Effector memory CD8-positive, alpha-beta T cell (primary cell): ENCODE data around the gene ZNF212.
"Not testable (repeated sequence)": the region's sequence is repeated elsewhere in the genome, so short reads cannot be mapped to it uniquely, and the experiment has no call there.

Experiments
- ATAC-seq: fragments of 150-1000 bp; cut with Tn5 transposase; replicated peaks from 2 replicates; pipeline ENCODE4 v1.10.0; 2021; ENCODE audit warnings: mild to moderate bottlenecking, moderate library complexity
- DNase-seq, 3 experiments: peaks; one replicate each; pipeline ENCODE4 v3.0.0; 2021
- H3K27ac Mint-ChIP-seq, 2 donors: one replicate each; pipeline ENCODE4 v1.8.0; 2022; ENCODE audit warnings: mild to moderate bottlenecking in 2 of 2, mixed read lengths in 2 of 2, moderate library complexity in 2 of 2
- H3K27me3 Mint-ChIP-seq, 2 donors: one replicate each; pipeline ENCODE4 v1.8.0; 2022; ENCODE audit warnings: mixed read lengths in 2 of 2
- H3K36me3 Mint-ChIP-seq: one replicate; pipeline ENCODE4 v1.8.0; 2022; ENCODE audit warnings: mild to moderate bottlenecking, moderate library complexity, mixed read lengths; ENCODE audit not compliant: insufficient read depth
- H3K4me1 Mint-ChIP-seq, 2 donors: one replicate each; pipeline ENCODE4 v1.8.0; 2022; ENCODE audit warnings: low read depth in 2 of 2, mixed read lengths in 2 of 2
- H3K4me3 Mint-ChIP-seq, 2 donors: one replicate each; pipeline ENCODE4 v1.8.0; 2022; ENCODE audit warnings: mild to moderate bottlenecking in 2 of 2, mixed read lengths in 2 of 2, moderate library complexity in 2 of 2
- H3K9me3 Mint-ChIP-seq, 2 donors: one replicate each; pipeline ENCODE4 v1.8.0; 2022; ENCODE audit warnings: mixed read lengths in 2 of 2

ZNF212 gene

DNA sequence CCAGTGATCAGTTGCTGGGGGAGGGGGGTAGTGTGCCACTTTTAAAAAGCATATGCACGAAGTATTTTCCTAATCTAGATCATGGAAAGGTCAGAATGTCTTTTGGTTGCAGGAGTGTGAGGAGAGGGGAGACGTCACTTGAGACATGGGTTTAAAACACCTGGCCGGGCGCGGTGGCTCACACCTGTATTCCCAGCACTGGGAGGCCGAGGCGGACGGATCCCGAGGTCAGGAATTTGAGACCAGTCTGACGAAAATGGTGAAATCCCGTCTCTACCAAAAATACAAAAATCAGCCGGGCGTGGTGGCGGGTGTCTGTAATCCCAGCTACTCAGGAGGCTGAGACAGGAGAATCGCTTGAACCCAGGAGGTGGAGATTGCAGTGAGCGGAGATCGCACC, 13.1 kb upstream of the ZNF212 start:
- not testable (repeated sequence) for DNase-seq, H3K27me3 Mint-ChIP-seq, H3K36me3 Mint-ChIP-seq, H3K9me3 Mint-ChIP-seq, H3K4me3 Mint-ChIP-seq, H3K4me1 Mint-ChIP-seq, ATAC-seq
- H3K27ac Mint-ChIP-seq = peak overlapping the region in 1 of 2 donors; percentile 50

DNA sequence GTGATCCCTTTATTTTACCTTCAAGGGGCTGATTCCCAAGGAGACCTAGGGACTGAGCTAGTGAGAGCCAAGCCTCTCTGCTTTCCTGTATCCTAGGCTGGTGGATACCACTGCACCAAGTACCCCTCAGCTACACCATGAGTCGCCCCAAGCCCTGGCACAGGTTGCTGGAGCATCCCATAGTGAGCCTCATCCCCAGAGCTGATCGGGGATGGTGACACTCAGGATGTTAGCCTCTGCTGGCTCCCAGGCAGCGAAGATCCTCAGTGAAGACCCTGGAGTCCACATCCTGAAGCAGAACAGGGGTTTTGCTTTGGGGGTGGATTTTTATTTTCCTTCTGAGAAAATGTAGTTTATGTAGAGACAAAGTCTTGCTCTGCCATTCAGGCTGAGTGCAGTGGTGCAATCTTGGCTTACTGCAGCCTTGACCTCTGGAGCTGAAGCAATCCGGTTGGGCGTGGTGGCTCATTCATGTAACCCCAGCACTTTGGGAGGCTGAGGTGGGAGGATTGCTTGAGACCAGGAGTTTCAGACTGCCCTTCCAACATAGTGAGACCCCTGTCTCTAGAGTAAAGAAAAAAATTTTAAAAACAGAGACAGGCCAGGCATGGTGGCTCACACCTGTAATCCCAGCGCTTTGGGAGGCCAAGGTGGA, 12.5 kb upstream of the ZNF212 start:
- peaks cover 3% of the 10 kb centered on the region for H3K36me3 Mint-ChIP-seq
- H3K4me3 Mint-ChIP-seq = no peak overlapping the region
- no peaks in the 10 kb centered on the region for H3K27me3 Mint-ChIP-seq
- H3K9me3 Mint-ChIP-seq = no peaks in the 10 kb centered on the region
- no peaks in the 10 kb centered on the region for H3K4me1 Mint-ChIP-seq
- DNase-seq = no peak
- no peak overlapping the region for H3K27ac Mint-ChIP-seq
- no peak for ATAC-seq

DNA sequence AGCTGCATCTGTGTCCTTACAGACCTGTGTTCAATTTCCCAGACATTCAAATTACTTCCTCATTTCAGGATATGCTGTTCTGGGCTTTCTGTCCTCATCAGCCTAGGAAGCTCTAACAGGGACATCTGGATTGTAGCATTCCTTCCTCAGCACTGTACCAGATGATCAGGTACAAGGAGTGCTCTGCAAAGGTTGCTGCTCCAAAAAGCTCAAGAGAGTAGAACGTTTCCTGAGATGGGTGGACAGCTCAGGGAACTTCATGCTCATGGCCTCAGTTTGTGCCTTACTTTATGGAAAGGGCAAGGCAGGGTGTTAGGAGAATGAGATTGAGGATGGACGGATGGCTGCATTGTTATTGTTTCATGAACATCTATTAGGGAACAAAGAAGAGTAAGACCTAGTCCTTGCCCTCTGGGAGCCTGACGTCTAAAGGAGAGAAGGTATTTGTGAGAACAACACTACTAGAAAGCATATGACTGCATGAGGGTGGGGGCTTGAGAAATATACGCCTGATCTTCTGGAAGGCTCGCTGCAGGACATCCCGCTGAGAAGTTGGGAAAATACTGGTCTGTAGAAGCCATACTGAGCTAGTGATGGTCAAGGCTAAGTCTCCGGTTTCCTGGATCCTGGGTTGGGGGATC, 10.5 kb upstream of the ZNF212 start:
- H3K36me3 Mint-ChIP-seq = no peaks in the 10 kb centered on the region
- no peak for DNase-seq
- peaks cover 12 to 14% of the 10 kb centered on the region in 2 donors for H3K27me3 Mint-ChIP-seq
- H3K4me1 Mint-ChIP-seq = no peaks in the 10 kb centered on the region
- H3K27ac Mint-ChIP-seq = no peak overlapping the region
- no peak overlapping the region for H3K4me3 Mint-ChIP-seq
- ATAC-seq = no peak
- H3K9me3 Mint-ChIP-seq = no peaks in the 10 kb centered on the region

DNA sequence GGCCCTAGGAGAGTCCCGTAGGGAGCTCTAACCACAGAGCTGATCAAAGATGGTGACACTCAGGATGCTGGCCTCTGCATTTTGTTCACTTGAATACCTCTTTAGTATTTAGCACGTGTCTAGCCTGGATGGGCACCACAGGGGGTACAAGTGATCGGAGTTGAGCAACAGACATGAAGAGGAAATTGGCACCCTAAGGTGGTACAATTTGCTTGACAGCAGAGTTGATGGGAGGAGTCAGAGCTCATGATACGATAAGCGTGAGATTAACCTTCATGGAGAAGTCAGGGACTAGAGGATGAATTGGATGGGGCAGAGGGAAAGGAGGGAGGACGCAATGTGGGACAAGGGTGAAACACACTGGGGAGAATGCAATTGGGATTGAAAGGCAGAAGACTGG, 9.9 kb upstream of the ZNF212 start:
- H3K27ac Mint-ChIP-seq = no peak overlapping the region
- H3K27me3 Mint-ChIP-seq = peaks cover 15 to 19% of the 10 kb centered on the region in 2 donors
- DNase-seq = no peak
- H3K4me1 Mint-ChIP-seq = no peaks in the 10 kb centered on the region
- H3K36me3 Mint-ChIP-seq = no peaks in the 10 kb centered on the region
- H3K4me3 Mint-ChIP-seq = no peak overlapping the region
- no peaks in the 10 kb centered on the region for H3K9me3 Mint-ChIP-seq
- no peak for ATAC-seq

DNA sequence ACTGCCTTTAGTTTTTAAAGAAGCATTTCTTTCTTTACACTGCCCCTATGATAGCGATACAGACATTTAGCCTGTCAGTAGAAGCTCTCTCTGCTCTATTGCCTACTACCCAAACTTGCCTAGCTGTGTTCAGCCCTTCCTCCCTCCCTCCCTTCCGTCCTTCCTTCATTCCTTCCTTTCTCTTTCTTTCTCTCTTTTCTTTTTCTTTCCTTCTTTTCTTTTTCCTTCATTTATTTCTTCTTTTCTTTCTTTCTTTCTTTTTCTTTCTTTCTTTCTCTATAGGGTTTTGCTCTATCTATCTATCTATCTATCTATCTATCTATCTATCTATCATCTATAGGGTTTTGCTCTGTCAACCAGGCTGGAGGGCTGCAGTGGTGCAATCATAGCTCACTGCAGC, 7.1 kb upstream of the ZNF212 start:
- no peak for DNase-seq
- no peak for ATAC-seq
- H3K36me3 Mint-ChIP-seq = no peaks in the 10 kb centered on the region
- no peaks in the 10 kb centered on the region for H3K9me3 Mint-ChIP-seq
- no peak overlapping the region for H3K4me3 Mint-ChIP-seq
- H3K27me3 Mint-ChIP-seq = peaks cover 15 to 27% of the 10 kb centered on the region in 2 donors
- no peaks in the 10 kb centered on the region for H3K4me1 Mint-ChIP-seq
- H3K27ac Mint-ChIP-seq = no peak overlapping the region

DNA sequence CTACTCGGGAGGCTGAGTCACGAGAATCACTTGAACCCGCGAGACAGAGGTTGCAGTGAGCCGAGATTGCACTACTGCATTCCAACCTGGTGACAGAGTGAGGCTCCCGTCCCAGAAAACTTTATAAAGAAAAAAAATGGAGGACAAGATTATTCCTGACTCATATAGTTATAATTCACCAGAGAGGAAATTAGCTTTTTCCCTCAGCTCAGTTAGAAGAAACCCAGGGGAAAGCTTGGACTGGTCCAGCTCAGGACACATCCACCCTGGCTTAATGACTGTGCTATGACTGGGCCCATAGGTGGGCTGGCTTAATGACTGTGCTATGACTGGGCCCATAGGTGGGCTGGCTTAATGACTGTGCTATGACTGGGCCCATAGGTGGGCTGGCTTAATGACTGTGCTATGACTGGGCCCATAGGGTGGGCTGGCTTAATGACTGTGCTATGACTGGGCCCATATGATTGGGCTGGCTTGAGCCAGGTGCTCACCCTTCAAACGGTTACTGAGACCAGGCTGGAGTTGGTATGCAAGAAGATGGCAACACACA, 5.7 kb upstream of the ZNF212 start:
- not testable (repeated sequence) for ATAC-seq, H3K27ac Mint-ChIP-seq, H3K36me3 Mint-ChIP-seq, H3K4me1 Mint-ChIP-seq, H3K9me3 Mint-ChIP-seq, H3K4me3 Mint-ChIP-seq, DNase-seq
- peaks cover 15 to 27% of the 10 kb centered on the region in 2 donors for H3K27me3 Mint-ChIP-seq

DNA sequence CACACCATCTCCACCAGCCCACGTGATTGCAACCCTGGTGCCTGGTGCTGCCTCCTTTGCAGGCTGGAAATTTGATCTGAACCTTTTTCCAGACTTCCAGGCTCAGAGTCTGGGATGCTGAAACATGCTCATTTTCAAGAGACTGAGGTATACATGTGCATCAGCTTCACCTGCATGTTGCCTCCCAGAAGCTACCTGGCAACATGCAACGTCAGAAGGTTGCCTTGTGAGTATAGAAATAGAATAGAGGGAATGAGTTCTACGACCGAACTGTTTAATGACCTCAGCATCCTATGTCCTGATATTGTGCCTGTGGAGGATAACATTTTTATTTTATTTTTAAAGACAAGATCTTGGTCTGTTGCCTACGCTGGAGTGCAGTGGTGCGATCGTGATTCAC, 1.9 kb upstream of the ZNF212 start:
- peaks cover 12 to 26% of the 10 kb centered on the region in 2 donors for H3K27me3 Mint-ChIP-seq
- peaks cover 16 to 22% of the 10 kb centered on the region in 2 donors for H3K4me1 Mint-ChIP-seq
- H3K27ac Mint-ChIP-seq = no peak overlapping the region
- H3K9me3 Mint-ChIP-seq = no peaks in the 10 kb centered on the region
- DNase-seq (no peak), ATAC-seq (no peak)
- H3K36me3 Mint-ChIP-seq = no peaks in the 10 kb centered on the region
- H3K4me3 Mint-ChIP-seq = no peak overlapping the region

DNA sequence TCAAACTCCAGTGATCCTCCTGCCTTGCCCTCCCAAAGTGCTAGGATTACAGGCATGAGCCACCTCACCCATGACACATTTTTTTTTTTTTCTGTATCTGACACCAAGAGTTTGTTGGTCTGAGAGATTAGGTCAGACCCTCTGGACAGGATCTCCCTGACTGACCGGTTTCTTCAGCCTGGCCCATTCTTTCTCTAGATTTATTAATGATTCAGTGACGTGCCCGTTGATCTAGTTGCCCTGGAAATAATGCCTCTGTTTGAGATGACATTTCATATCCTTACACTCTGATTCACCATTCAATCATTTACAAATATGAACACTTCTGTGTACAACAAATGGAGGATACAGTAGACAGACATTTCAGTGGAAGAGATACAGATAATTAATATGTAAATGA, 1.4 kb upstream of the ZNF212 start:
- H3K9me3 Mint-ChIP-seq = no peaks in the 10 kb centered on the region
- no peak for DNase-seq
- peak overlapping the region; percentile 90 for H3K4me3 Mint-ChIP-seq
- H3K27ac Mint-ChIP-seq = peak overlapping the region in 1 of 2 donors; percentile 94
- no peaks in the 10 kb centered on the region for H3K36me3 Mint-ChIP-seq
- H3K4me1 Mint-ChIP-seq = peaks cover 16 to 28% of the 10 kb centered on the region in 2 donors
- H3K27me3 Mint-ChIP-seq = peaks cover 6 to 20% of the 10 kb centered on the region in 2 donors
- ATAC-seq = no peak

DNA sequence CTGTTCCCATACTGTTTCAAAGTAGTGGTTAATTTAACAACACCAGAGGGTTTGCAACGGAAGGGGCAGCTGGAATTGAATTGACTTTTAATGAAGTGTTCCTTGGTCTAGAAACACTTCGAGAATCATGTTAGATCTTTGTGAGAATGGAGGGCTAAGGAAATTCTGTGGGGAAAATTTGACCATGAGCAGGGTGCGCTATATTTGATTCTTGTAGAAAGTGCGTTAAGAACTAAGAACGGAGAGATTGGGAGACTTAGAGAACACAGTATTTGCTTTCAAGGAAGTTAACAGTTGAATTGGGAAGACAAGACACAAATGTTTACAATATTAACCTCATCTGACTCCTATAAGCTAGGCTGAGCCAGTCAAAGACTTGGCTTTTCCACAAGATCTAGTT, 1.2 kb downstream of the ZNF212 start:
- no peak for ATAC-seq
- Mint-ChIP-seq H3K27ac (peak overlapping the region; percentile 89 to 94), H3K9me3 (no peaks in the 10 kb centered on the region), H3K4me3 (peak overlapping the region; percentile 90), H3K4me1 (peaks cover 25 to 35% of the 10 kb centered on the region in 2 donors), H3K36me3 (no peaks in the 10 kb centered on the region), H3K27me3 (peaks cover 0 to 8% of the 10 kb centered on the region in 2 donors)
- no peak for DNase-seq

DNA sequence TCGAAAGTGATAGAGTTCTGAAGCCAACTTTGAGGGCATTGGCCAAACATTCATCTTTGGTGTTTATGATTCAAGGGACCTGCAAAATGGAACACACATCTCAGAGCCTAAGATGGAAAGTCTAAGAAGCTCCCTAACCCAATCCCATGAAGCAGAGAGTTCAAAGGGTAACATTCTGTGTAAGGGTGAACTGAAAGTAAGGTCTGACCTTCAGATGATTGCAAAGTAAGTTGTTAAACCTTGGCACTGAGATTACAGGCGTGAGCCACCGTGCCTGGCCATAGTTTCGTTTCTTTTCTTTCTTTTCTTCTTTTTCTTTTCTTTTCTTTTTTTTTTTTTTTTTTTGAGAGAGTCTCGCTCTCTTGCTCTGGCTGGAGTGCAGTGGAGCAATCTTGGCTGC, 2.2 kb downstream of the ZNF212 start:
- H3K4me1 Mint-ChIP-seq = peaks cover 29 to 40% of the 10 kb centered on the region in 2 donors
- no peaks in the 10 kb centered on the region for H3K9me3 Mint-ChIP-seq
- no peak overlapping the region for H3K27ac Mint-ChIP-seq
- H3K36me3 Mint-ChIP-seq = no peaks in the 10 kb centered on the region
- ATAC-seq (no peak), DNase-seq (no peak)
- peak overlapping the region; percentile 40 to 90 for H3K4me3 Mint-ChIP-seq
- peaks cover 0 to 2% of the 10 kb centered on the region in 2 donors for H3K27me3 Mint-ChIP-seq

DNA sequence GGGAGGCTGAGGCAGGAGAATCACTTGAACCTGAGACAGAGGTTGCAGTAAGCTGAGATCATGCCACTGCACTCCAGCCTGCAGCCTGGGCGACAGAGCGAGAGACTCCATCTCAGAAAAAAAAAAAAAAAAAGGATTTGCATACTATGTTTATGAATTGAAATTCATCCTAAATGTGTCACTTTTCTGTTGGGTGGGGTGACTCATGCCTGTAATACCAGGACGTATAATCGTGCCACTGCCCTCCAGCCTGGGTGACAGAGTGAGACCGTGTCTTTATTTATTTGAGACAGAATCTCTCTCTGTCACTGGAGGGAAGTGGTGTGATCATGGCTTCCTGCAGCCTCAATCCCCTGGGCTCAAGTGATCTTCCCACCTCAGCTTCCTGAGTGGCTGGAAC, 5.8 kb downstream of the ZNF212 start:
- peaks cover 31 to 38% of the 10 kb centered on the region in 2 donors for H3K4me1 Mint-ChIP-seq
- H3K27me3 Mint-ChIP-seq = no peaks in the 10 kb centered on the region
- peak overlapping the region; percentile 22 to 46 for H3K27ac Mint-ChIP-seq
- no peak for ATAC-seq
- no peaks in the 10 kb centered on the region for H3K9me3 Mint-ChIP-seq
- H3K4me3 Mint-ChIP-seq = no peak overlapping the region
- no peak for DNase-seq
- peaks cover 8% of the 10 kb centered on the region for H3K36me3 Mint-ChIP-seq

DNA sequence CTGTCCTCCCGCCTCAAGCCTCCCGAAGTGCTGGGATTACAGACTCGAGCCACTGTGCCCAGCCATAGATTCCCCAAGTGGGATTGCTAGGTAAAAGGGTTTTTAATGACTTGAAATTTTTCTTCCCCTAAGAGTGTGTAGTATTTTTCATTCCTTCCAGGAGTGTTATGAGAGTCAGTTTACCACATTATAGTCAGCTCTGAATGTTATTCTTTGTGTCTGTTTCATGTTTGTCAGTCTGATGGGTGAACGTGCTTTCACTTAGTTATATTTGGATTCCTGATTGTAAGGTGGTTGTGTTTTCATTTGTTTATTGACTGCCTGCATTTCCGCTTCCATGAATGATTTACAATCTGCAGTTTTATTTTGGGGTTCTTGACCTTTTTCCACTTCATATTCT, 6.3 kb downstream of the ZNF212 start:
- Mint-ChIP-seq H3K27me3 (no peaks in the 10 kb centered on the region), H3K4me3 (no peak overlapping the region), H3K36me3 (peaks cover 13% of the 10 kb centered on the region), H3K9me3 (no peaks in the 10 kb centered on the region), H3K27ac (peak overlapping the region; percentile 22 to 46), H3K4me1 (peaks cover 27 to 33% of the 10 kb centered on the region in 2 donors)
- DNase-seq = no peak
- ATAC-seq = no peak

DNA sequence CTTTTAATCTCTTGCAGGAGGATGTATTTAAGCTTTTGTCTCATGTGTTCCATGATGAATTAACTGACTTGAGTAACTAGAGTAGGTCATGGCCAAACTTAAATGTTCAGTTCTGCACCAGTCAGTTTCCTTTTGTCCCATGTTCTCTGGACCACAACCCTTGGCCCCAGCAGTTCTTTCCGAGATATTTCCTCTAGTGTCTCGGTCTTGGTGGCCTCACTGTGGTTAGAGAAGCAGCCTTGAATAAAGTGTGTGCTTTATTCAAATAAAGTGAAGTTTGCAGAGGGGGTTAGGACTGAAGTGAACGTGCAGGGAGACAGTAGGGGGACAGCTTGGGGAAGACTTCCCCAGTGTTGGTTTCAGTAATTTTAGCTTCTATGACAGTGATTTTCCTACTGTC, 9.3 kb downstream of the ZNF212 start:
- no peak overlapping the region for H3K4me3 Mint-ChIP-seq
- DNase-seq (no peak), ATAC-seq (no peak)
- H3K36me3 Mint-ChIP-seq = peaks cover 30% of the 10 kb centered on the region
- H3K4me1 Mint-ChIP-seq = peaks cover 24 to 25% of the 10 kb centered on the region in 2 donors
- H3K27ac Mint-ChIP-seq = peak overlapping the region; percentile 53 to 60
- no peaks in the 10 kb centered on the region for H3K9me3 Mint-ChIP-seq
- H3K27me3 Mint-ChIP-seq = no peaks in the 10 kb centered on the region

DNA sequence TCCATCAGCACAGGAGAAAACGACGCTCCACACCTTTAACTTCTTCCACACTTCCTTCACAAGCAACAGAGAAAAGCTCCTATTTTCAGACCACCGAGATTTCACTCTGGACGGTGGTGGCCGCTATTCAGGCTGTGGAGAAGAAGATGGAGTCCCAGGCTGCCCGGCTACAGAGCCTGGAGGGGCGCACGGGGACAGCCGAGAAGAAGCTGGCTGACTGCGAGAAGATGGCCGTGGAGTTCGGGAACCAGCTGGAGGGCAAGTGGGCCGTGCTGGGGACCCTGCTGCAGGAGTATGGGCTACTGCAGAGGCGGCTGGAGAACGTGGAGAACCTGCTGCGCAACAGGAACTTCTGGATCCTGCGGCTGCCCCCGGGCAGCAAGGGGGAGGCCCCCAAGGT, 10.7 kb downstream of the ZNF212 start:
- H3K27me3 Mint-ChIP-seq, DNase-seq: not testable (repeated sequence)

More for the DNA sequence above, 10.7 kb downstream of the ZNF212 start:
- ATAC-seq, H3K9me3 Mint-ChIP-seq, H3K4me3 Mint-ChIP-seq: not testable (repeated sequence)
- H3K4me1 Mint-ChIP-seq = peaks cover 18 to 19% of the 10 kb centered on the region in 2 donors
- peaks cover 33% of the 10 kb centered on the region for H3K36me3 Mint-ChIP-seq
- peak overlapping the region in 1 of 2 donors; percentile 58 for H3K27ac Mint-ChIP-seq
